IMR-90 (cell line): ENCODE data around the gene OR8D1. TPM values are rescaled to one million over a fixed set of nuclear protein-coding genes. Genes with fewer than 3 reads are reported as not detected.

ENCODE experiments used
- ATAC-seq: fragments of 200-7000 bp; cut with Tn5 transposase; 2 replicates; pipeline ENCODE4 v1.9.1; 2020; ENCODE audit warnings: low read depth, mild to moderate bottlenecking, moderate library complexity
- BruUV-seq: library from RNA; stranded (reverse); fragments of 400-500 nt; replicated peaks from 2 replicates; lab custom pipeline; 2021; lab: Mats Ljungman, UMichigan
- CTCF ChIA-PET: fragments of 300-600 bp; formaldehyde crosslinking; extraction: SDS; loops from one replicate; lab custom pipeline; 2021; ENCODE audit warnings: antibody characterized with exemption; lab: Yijun Ruan, JAX
- POLR2A ChIA-PET: fragments of 300-600 bp; sonication (Branson Sonifier 250); formaldehyde crosslinking; loops from one replicate; lab custom pipeline; 2022; ENCODE audit warnings: antibody characterized with exemption; ENCODE audit not compliant: unreplicated experiment; lab: Charles Lee
- DNase-seq: peaks from one replicate; pipeline ENCODE4 v3.0.0; 2013
- H2AFZ ChIP-seq: replicated peaks from 2 replicates; pipeline ENCODE3; 2013; ENCODE audit warnings: low read length, mild to moderate bottlenecking; ENCODE audit not compliant: poor library complexity
- H2AK5ac ChIP-seq: 2 replicates; pipeline ENCODE4 v1.6.1; 2013; ENCODE audit warnings: low read depth, low read length, inconsistent platforms
- H2AK9ac ChIP-seq: replicated peaks from 2 replicates; pipeline ENCODE3; 2013; ENCODE audit warnings: mild to moderate bottlenecking, low read depth, low read length, moderate library complexity; ENCODE audit not compliant: poor library complexity
- H2BK120ac ChIP-seq: 2 replicates; pipeline ENCODE4 v1.6.1; 2013; ENCODE audit warnings: low read depth, low read length, inconsistent platforms
- H2BK15ac ChIP-seq: 3 replicates; pipeline ENCODE4 v1.6.1; 2013; ENCODE audit warnings: low read depth, low read length, inconsistent platforms
- H2BK20ac ChIP-seq: 2 replicates; pipeline ENCODE4 v1.6.1; 2013; ENCODE audit warnings: low read depth, mild to moderate bottlenecking, inconsistent platforms, low read length, moderate library complexity
- H2BK5ac ChIP-seq: 2 replicates; pipeline ENCODE4 v1.6.1; 2013; ENCODE audit warnings: mild to moderate bottlenecking, low read depth, low read length, inconsistent platforms; ENCODE audit not compliant: poor library complexity, severe bottlenecking
- H3K14ac ChIP-seq: replicated peaks from 2 replicates; pipeline ENCODE4 v1.6.1; 2013; ENCODE audit warnings: low read depth, low read length, inconsistent platforms
- H3K18ac ChIP-seq: 2 replicates; pipeline ENCODE4 v1.6.1; 2013; ENCODE audit warnings: low read depth, low read length, control low read depth
- H3K23ac ChIP-seq: 2 replicates; pipeline ENCODE4 v1.6.1; 2013; ENCODE audit warnings: low read depth, low read length, inconsistent platforms
- H3K27ac ChIP-seq: 2 replicates; pipeline ENCODE4 v1.5.1; 2013; ENCODE audit warnings: mild to moderate bottlenecking, control low read depth, low read length; ENCODE audit not compliant: insufficient read depth
- H3K27me3 ChIP-seq: 2 replicates; pipeline ENCODE4 v1.6.1; 2013; ENCODE audit warnings: low read length; ENCODE audit not compliant: control insufficient read depth, insufficient read depth
- H3K36me3 ChIP-seq: 2 replicates; pipeline ENCODE4 v1.6.1; 2013; ENCODE audit warnings: low read length, mixed read lengths; ENCODE audit not compliant: control insufficient read depth, insufficient read depth
- H3K4ac ChIP-seq: 2 replicates; pipeline ENCODE4 v1.6.1; 2013; ENCODE audit warnings: low read depth, low read length, inconsistent platforms
- H3K4me1 ChIP-seq: 2 replicates; pipeline ENCODE4 v1.6.1; 2013; ENCODE audit warnings: low read length, mixed read lengths; ENCODE audit not compliant: control insufficient read depth, insufficient read depth
- H3K4me2 ChIP-seq: 2 replicates; pipeline ENCODE4 v1.6.1; 2013; ENCODE audit warnings: low read depth, mild to moderate bottlenecking, control low read depth, low read length, moderate library complexity
- H3K4me3 ChIP-seq: 2 replicates; pipeline ENCODE4 v1.5.1; 2013; ENCODE audit warnings: low read depth, mild to moderate bottlenecking, control low read depth, low read length, moderate library complexity; ENCODE audit not compliant: insufficient read depth
- H3K56ac ChIP-seq: 2 replicates; pipeline ENCODE4 v1.6.1; 2013; ENCODE audit warnings: low read length, inconsistent platforms; ENCODE audit not compliant: insufficient read depth; ENCODE audit errors: extremely low read depth
- H3K79me1 ChIP-seq, 2 experiments: 2 replicates each; pipeline ENCODE4 v1.6.1; 2013; ENCODE audit warnings: low read length in 2 of 2, inconsistent platforms in 1 of 2, low read depth in 1 of 2
- H3K9ac ChIP-seq: 2 replicates; pipeline ENCODE4 v1.6.1; 2013; ENCODE audit warnings: low read depth, low read length, control low read depth
- H3K9me1 ChIP-seq: 2 replicates; pipeline ENCODE4 v1.6.1; 2013; ENCODE audit warnings: low read length, inconsistent platforms; ENCODE audit not compliant: insufficient read depth
- H3K9me3 ChIP-seq: 2 replicates; pipeline ENCODE4 v1.6.1; 2013; ENCODE audit warnings: low read length; ENCODE audit not compliant: control insufficient read depth, insufficient read depth
- H4K20me1 ChIP-seq: 2 replicates; pipeline ENCODE4 v1.6.1; 2013; ENCODE audit warnings: low read length, inconsistent platforms; ENCODE audit not compliant: insufficient read depth
- H4K5ac ChIP-seq: 2 replicates; pipeline ENCODE4 v1.6.1; 2013; ENCODE audit warnings: mild to moderate bottlenecking, low read depth, low read length, control low read depth
- H4K8ac ChIP-seq, 2 experiments: 2 replicates each; pipeline ENCODE4 v1.6.1; 2013; ENCODE audit warnings: low read depth in 2 of 2, low read length in 2 of 2, control low read depth in 1 of 2, inconsistent platforms in 1 of 2
- H4K91ac ChIP-seq: 2 replicates; pipeline ENCODE4 v1.6.1; 2013; ENCODE audit warnings: low read depth, low read length, inconsistent platforms; ENCODE audit not compliant: insufficient read depth
- FOS ChIP-seq: fragments of 150-350 bp; IDR thresholded peaks from 2 replicates; pipeline ENCODE4 v1.6.1; 2016; ENCODE audit warnings: low read depth, low read length
- MXI1 ChIP-seq: IDR thresholded peaks from 2 replicates; pipeline ENCODE4 v1.6.1; 2012; ENCODE audit warnings: low read depth, mild to moderate bottlenecking, low read length, moderate library complexity, borderline replicate concordance
- WGBS, 2 experiments: methylation state at CpG; one replicate each; pipeline versions ENCODE4 v1.1.5 to v1.1.7; 2013; ENCODE audit warnings: missing lambda C conversion rate in 2 of 2; ENCODE audit not compliant: insufficient read length in 1 of 2; ENCODE audit errors: extremely low coverage in 2 of 2; 5-methylcytosine and 5-hydroxymethylcytosine counted together
- dilution Hi-C: fragments of 300-500 bp; cut with HindIII; formaldehyde crosslinking; loops from one replicate; pipeline ENCODE4 v1.14.3; 2018; ENCODE audit warnings: low sequenced_read_pairs; ENCODE audit not compliant: unreplicated experiment
- in situ Hi-C: fragments of 300-500 bp; cut with MboI; formaldehyde crosslinking; loops from 3 replicates; pipeline ENCODE4 v1.14.3; 2019; ENCODE audit warnings: low sequenced_read_pairs, inconsistent platforms, mixed read lengths
- intact Hi-C: fragments of 100-400 bp; cut with micrococcal nuclease; formaldehyde crosslinking; loops from 2 replicates; pipeline ENCODE4 v1.10.0; 2022
- polyA plus RNA-seq, 3 experiments: library from polyadenylated mRNA; depleted of rRNA; stranded (reverse); fragments of >200 nt; gene quantifications; 2 replicates each; pipeline ENCODE4 v1.2.3, GENCODE V29; 2012; ENCODE audit warnings: low replicate concordance in 1 of 3
- total RNA-seq: library from RNA; depleted of rRNA; stranded (reverse); fragments of >200 nt; gene quantifications from 2 replicates; pipeline ENCODE4 v1.2.3, GENCODE V29; 2012

Gene OR8D1
- total and polyA plus RNA-seq, 2 of the 4 experiments (the other 2 are of a cell fraction), result not detected

DNA sequence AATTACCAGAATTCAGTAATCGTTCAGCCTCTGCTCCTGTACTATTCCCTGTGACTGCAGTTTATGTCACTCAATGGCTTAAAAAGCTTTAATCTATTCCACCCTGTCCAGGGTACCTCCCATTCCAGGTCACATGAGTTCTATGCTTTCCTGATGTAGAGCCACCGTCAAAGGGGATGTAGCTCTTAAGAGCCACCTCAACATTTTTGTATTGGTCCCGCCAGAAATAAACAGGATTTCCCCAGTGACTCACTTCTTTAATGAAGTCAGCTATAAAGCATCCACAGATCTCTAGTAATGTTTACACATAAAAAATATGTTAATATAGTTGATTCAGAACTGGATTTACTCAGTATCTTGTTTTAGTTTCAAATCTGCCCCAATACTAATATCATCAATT, 1.3 kb upstream of the OR8D1 start:
- ATAC-seq, result peak; percentile 82
- in situ Hi-C loops, result loop anchor here (10.0 kb wide), 1 partner anchor 240 kb away; no protein-coding TSS in a partner anchor

More for the DNA sequence above, 1.3 kb upstream of the OR8D1 start:
- Histone ChIP-seq H3K9ac (no peak overlapping the region), H2AFZ (no peak overlapping the region), H4K5ac (no peak overlapping the region), H4K8ac (no peak overlapping the region), H3K56ac (no peak overlapping the region), H4K20me1 (no peaks in the 10 kb centered on the region), H3K18ac (peak overlapping the region; percentile 20; the same call in 1 of the 2 replicates), H2BK15ac (no peak overlapping the region; the same call in 2 of the 3 replicates), H3K23ac (no peak overlapping the region), H3K4me2 (peak overlapping the region; percentile 2; the same call in 1 of the 2 replicates), H3K79me1 (no peaks in the 10 kb centered on the region), H3K9me3 (no peaks in the 10 kb centered on the region), H3K27me3 (no peaks in the 10 kb centered on the region), H3K9me1 (no peaks in the 10 kb centered on the region), H3K4ac (no peak overlapping the region), H2BK120ac (0 out of 2 replicates have a peak overlapping the region, but pooled peaks have one; percentile 23), H2BK20ac (no peak overlapping the region), H3K4me3 (no peak overlapping the region), H2AK9ac (no peak overlapping the region), H2BK5ac (no peak overlapping the region), H3K27ac (no peak overlapping the region), H4K91ac (no peak overlapping the region), H3K4me1 (peaks cover 2% of the 10 kb centered on the region; the same call in 1 of the 2 replicates), H3K14ac (no peak overlapping the region), H2AK5ac (no peak overlapping the region), H3K36me3 (no peaks in the 10 kb centered on the region)
- CTCF ChIA-PET, result interaction anchor here (0.9 kb wide), 1 partner anchor 200 kb away, joined by 3 read pairs; no protein-coding TSS in a partner anchor
- WGBS, 2 experiments, result 60% methylated on average over 1 of the region's 3 CpGs; no CpG with 5 or more reads in 1 of the 2 experiments
- dilution Hi-C loops (no loop called here), intact Hi-C loops (no loop called here)
- DNase-seq, result peak; percentile 80
- TF ChIP-seq FOS, result peak; percentile 62; the same call in 1 of the 2 replicates
- no peak for TF ChIP-seq MXI1
- POLR2A ChIA-PET, result no interaction called here
- no TSS peak for BruUV-seq
